Lung (tissue), 12 donors: ENCODE data around the gene MTHFD1. TPM values are rescaled to one million over a fixed set of nuclear protein-coding genes. Genes with fewer than 3 reads are reported as not detected.

Experiments used
- ATAC-seq: fragments of 200-7000 bp; cut with Tn5 transposase; one replicate; pipeline ENCODE4 v1.9.1; 2020; ENCODE audit warnings: moderate number of reproducible peaks; ENCODE audit not compliant: insufficient read depth, low FRiP score
- DNase-seq, 3 donors: peaks; one replicate each; pipeline ENCODE4 v3.0.0-alpha.2; 2013 to 2017
- H3K27ac ChIP-seq, 2 donors: one replicate each; pipeline ENCODE4 v1.5.1; 2013; ENCODE audit warnings: mild to moderate bottlenecking in 2 of 2, moderate library complexity in 2 of 2, control low read depth in 1 of 2, inconsistent platforms in 1 of 2, low read depth in 1 of 2, low read length in 1 of 2
- H3K27me3 ChIP-seq, 3 donors: one replicate each; pipeline ENCODE4 v1.5.1; 2013; ENCODE audit warnings: low read length in 2 of 3; ENCODE audit not compliant: control insufficient read depth in 3 of 3, insufficient read depth in 3 of 3
- H3K36me3 ChIP-seq, 4 donors: one replicate each; pipeline ENCODE4 v1.5.1; 2013; ENCODE audit warnings: low read length in 4 of 4, mild to moderate bottlenecking in 1 of 4, moderate library complexity in 1 of 4; ENCODE audit not compliant: control insufficient read depth in 4 of 4, insufficient read depth in 4 of 4
- H3K4me1 ChIP-seq, 5 donors: one replicate each; pipeline ENCODE4 v1.5.1; 2013; ENCODE audit warnings: low read length in 5 of 5, mild to moderate bottlenecking in 2 of 5, moderate library complexity in 1 of 5; ENCODE audit not compliant: control insufficient read depth in 5 of 5, insufficient read depth in 5 of 5
- H3K4me3 ChIP-seq: one replicate; pipeline ENCODE4 v1.5.1; 2013; ENCODE audit warnings: mild to moderate bottlenecking, control low read depth, moderate library complexity
- H3K9ac ChIP-seq, 2 donors: one replicate each; pipeline ENCODE4 v1.5.1; 2013; ENCODE audit warnings: low read length in 2 of 2, control low read depth in 1 of 2; ENCODE audit not compliant: insufficient read depth in 1 of 2
- H3K9me3 ChIP-seq, 4 donors: one replicate each; pipeline ENCODE4 v1.5.1; 2013; ENCODE audit warnings: low read length in 3 of 4, mild to moderate bottlenecking in 1 of 4, moderate library complexity in 1 of 4; ENCODE audit not compliant: control insufficient read depth in 4 of 4, insufficient read depth in 3 of 4
- CTCF ChIP-seq: IDR thresholded peaks from 2 replicates; pipeline ENCODE4 v1.5.1; 2012; ENCODE audit warnings: mild to moderate bottlenecking; ENCODE audit errors: control extremely low read depth, extremely low read depth
- WGBS, 2 donors: extraction: QIAGEN DNeasy Blood & Tissue Kit; methylation state at CpG; one replicate each; pipeline ENCODE4 v1.1.7; 2013; 5-methylcytosine and 5-hydroxymethylcytosine counted together
- polyA plus RNA-seq, 2 donors: library from polyadenylated mRNA; stranded (reverse); fragments of 200-250 nt; gene quantifications; one replicate each; pipeline ENCODE4 v1.2.1, GENCODE V29; 2013
- total RNA-seq, 2 donors: library from RNA; depleted of rRNA in 1 of 2; stranded (reverse); fragments of >200 nt in 1 of 2; gene quantifications; one replicate each; pipeline ENCODE4 v1.2.1, GENCODE V29; 2014 to 2021
- donor health status: control.
- donor health status: control.
- donor health status: Bipolar disorder and iron deficiency.
- donor health status: healthy.
- donor health status: DM: yes; HTN: yes; CAD: no.

Gene MTHFD1
- total and polyA plus RNA-seq, 4 donors: 20.9 to 58.7 (median 29.1) TPM

GRCh38 chr14:64459405-64460136, 71.4 kb downstream of the MTHFD1 start:
- 63 to 72% methylated on average over 4 of the region's 4 CpGs for WGBS, 2 donors
- Histone ChIP-seq H3K27ac (no peak overlapping the region), H3K9ac (no peak overlapping the region), H3K9me3 (no peaks in the 10 kb centered on the region), H3K4me3 (no peak overlapping the region), H3K36me3 (peaks cover 4 to 23% (median 8%) of the 10 kb centered on the region in 4 donors), H3K27me3 (no peaks in the 10 kb centered on the region), H3K4me1 (peaks cover 0 to 1% (median 0%) of the 10 kb centered on the region in 5 donors)
- no peak for ATAC-seq
- TF ChIP-seq CTCF: no peak
- no peak for DNase-seq

DNA sequence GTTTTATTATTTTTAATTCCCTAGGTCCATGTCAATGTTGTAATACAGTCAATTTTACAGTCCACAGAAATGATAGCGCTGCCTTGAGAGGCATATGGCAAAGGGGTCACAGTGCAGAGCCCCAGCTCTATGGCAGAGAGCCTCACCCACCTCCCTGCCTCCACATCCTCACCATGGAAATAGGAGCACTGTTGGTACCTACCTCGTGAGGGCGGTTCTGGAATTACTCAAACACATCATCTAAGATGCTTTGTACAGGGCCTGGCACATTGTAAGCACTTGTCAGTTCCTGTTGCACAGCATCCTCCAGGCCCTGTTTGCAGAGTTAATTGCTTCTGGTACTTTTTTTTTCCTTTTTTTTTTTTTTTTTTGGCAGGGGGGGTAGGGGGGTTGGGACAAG, 73.1 kb downstream of the MTHFD1 start:
- WGBS, 2 donors: 90 to 97% methylated on average over 3 of the region's 3 CpGs

GRCh38 chr14:64463195-64463594, 75.0 kb downstream of the MTHFD1 start:
- ATAC-seq (no peak), DNase-seq (no peak)
- no peak overlapping the region for H3K9ac ChIP-seq
- H3K4me1 ChIP-seq: peaks cover 0 to 25% (median 1%) of the 10 kb centered on the region in 5 donors
- H3K27ac ChIP-seq: no peak overlapping the region
- TF ChIP-seq CTCF: no peak
- peaks cover 0 to 8% (median 3%) of the 10 kb centered on the region in 4 donors for H3K36me3 ChIP-seq
- WGBS, 2 donors: 94 to 99% methylated on average over 2 of the region's 2 CpGs
- no peaks in the 10 kb centered on the region for H3K9me3 ChIP-seq
- H3K27me3 ChIP-seq: no peaks in the 10 kb centered on the region
- no peak overlapping the region for H3K4me3 ChIP-seq

More for the DNA sequence above, 73.1 kb downstream of the MTHFD1 start:
- DNase-seq (no peak), ATAC-seq (no peak)
- no peak for TF ChIP-seq CTCF
- Histone ChIP-seq H3K36me3 (peaks cover 0 to 9% (median 7%) of the 10 kb centered on the region in 4 donors), H3K27ac (no peak overlapping the region), H3K9ac (no peak overlapping the region), H3K27me3 (no peaks in the 10 kb centered on the region), H3K4me3 (no peak overlapping the region), H3K9me3 (no peaks in the 10 kb centered on the region), H3K4me1 (peaks cover 0 to 11% (median 1%) of the 10 kb centered on the region in 5 donors)

DNA sequence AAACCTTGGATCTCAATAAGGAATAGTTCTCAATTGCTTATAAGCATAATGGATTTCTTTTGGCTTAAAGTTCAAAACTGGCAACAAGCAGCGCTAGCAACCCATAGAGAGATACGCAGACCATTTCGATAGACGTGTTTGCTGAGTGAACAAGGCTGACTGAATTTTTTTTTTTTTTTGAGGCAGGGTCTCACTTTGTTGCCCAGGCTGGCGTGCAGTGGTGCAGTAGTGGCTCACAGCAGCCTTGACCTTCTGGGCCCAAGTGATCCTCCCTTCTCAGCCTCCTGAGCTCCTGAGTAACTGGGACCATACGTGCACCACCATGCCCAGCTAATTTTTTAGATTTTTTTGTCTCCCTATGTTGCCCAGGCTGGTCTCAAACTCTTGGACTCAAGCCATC, 75.7 kb downstream of the MTHFD1 start:
- TF ChIP-seq CTCF: no peak
- ATAC-seq: no peak
- WGBS, 2 donors: 93 to 95% methylated on average over 6 of the region's 6 CpGs

More for the DNA sequence above, 75.7 kb downstream of the MTHFD1 start:
- no peak for DNase-seq
- H3K36me3 ChIP-seq: peaks cover 0 to 6% (median 2%) of the 10 kb centered on the region in 4 donors
- no peak overlapping the region for H3K4me3 ChIP-seq
- peaks cover 0 to 29% (median 1%) of the 10 kb centered on the region in 5 donors for H3K4me1 ChIP-seq
- H3K27me3 ChIP-seq: no peaks in the 10 kb centered on the region
- no peak overlapping the region for H3K27ac ChIP-seq
- no peaks in the 10 kb centered on the region for H3K9me3 ChIP-seq
- H3K9ac ChIP-seq: no peak overlapping the region
